Measurements from ENCODE around the gene RAB10.

- TF ChIP-seq EZH2 (IDR thresholded peaks at IDR 0.05; ENCODE audit: borderline replicate concordance, insufficient read depth, low read length, poor library complexity, severe bottlenecking), result no peak
- no peak for TF ChIP-seq RAD21 (conservative IDR thresholded peaks at IDR 0.05)
Observed at GRCh38 chr2:25996844-25997243, 37.0 kb upstream of the RAB10 start.
